ENCODE measurements around the gene ARHGAP40.

DNA sequence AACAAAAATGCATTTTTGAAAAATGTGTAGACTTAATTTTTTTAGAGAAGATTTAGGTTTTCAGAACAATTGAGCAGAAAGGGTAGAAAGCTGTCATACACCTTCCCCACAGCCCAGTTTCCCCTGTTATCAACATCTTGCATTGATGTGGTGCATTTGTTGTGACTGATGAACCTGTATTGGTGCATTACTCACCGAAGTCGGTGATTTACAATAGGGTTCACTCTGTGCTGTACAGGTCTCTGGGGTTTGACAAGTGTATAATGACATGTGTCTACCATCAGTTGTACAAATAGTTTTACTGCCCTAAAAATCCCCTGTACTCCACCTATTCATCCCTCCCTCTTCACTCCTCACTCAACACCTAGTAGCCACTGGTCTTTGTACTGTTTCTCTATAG lies 44.4 kb upstream of the ARHGAP40 start:
- TF ChIP-seq, protein P1, sequence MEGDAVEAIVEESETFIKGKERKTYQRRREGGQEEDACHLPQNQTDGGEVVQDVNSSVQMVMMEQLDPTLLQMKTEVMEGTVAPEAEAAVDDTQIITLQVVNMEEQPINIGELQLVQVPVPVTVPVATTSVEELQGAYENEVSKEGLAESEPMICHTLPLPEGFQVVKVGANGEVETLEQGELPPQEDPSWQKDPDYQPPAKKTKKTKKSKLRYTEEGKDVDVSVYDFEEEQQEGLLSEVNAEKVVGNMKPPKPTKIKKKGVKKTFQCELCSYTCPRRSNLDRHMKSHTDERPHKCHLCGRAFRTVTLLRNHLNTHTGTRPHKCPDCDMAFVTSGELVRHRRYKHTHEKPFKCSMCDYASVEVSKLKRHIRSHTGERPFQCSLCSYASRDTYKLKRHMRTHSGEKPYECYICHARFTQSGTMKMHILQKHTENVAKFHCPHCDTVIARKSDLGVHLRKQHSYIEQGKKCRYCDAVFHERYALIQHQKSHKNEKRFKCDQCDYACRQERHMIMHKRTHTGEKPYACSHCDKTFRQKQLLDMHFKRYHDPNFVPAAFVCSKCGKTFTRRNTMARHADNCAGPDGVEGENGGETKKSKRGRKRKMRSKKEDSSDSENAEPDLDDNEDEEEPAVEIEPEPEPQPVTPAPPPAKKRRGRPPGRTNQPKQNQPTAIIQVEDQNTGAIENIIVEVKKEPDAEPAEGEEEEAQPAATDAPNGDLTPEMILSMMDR (conservative IDR thresholded peaks at IDR 0.05) = no peak
- TF ChIP-seq ZFX (IDR thresholded peaks at IDR 0.05) = no peak
